HepG2 (cell line): Measurements from ENCODE around the gene CTF1. TPM values are rescaled to one million over a fixed set of nuclear protein-coding genes. Genes with fewer than 3 reads are reported as not detected.

Source experiments
- CBX2 ChIP-seq, 2 experiments: fragments of 200-600 bp in 1 of 2; sonication (generic); formaldehyde crosslinking in 1 of 2; IDR thresholded peaks; 2 replicates each; pipeline versions ENCODE4 v1.7.0 to v1.8.1; 2018 to 2022; ENCODE audit warnings: low read depth in 2 of 2, low read length in 1 of 2, mild to moderate bottlenecking in 1 of 2, missing genetic modification reagents in 1 of 2
- NFAT5 ChIP-seq: sonication (generic); formaldehyde crosslinking; IDR thresholded peaks from 2 replicates; pipeline ENCODE4 v1.4.0; 2020; ENCODE audit warnings: missing genetic modification reagents
- PITX1 ChIP-seq: sonication (generic); formaldehyde crosslinking; IDR thresholded peaks from 2 replicates; pipeline ENCODE4 v1.5.1; 2020; ENCODE audit warnings: mild to moderate bottlenecking, missing genetic modification reagents
- RAD21 ChIP-seq: fragments of 450-650 bp; formaldehyde crosslinking; IDR thresholded peaks from 2 replicates; pipeline ENCODE4 v1.5.0; 2020; ENCODE audit warnings: mild to moderate bottlenecking
- RBM22 ChIP-seq: fragments of 200-400 bp; formaldehyde crosslinking; optimal IDR thresholded peaks from 2 replicates; pipeline ENCODE3; 2017; ENCODE audit warnings: mild to moderate bottlenecking, low read length, moderate library complexity
- RBM39 ChIP-seq: fragments of 200-400 bp; formaldehyde crosslinking; IDR thresholded peaks from one replicate; pipeline ENCODE4 v1.6.1; 2018; ENCODE audit warnings: antibody characterized with exemption, mild to moderate bottlenecking, low read depth, low read length; ENCODE audit not compliant: poor library complexity, severe bottlenecking
- WIZ ChIP-seq: sonication (generic); formaldehyde crosslinking; IDR thresholded peaks from 2 replicates; pipeline ENCODE4 v1.5.1; 2020; ENCODE audit warnings: mild to moderate bottlenecking, missing genetic modification reagents
- ZBTB49 ChIP-seq: sonication (generic); formaldehyde crosslinking; IDR thresholded peaks from 2 replicates; pipeline ENCODE4 v1.4.0; 2020; ENCODE audit warnings: missing genetic modification reagents, borderline replicate concordance
- ZNF546 ChIP-seq: sonication (generic); formaldehyde crosslinking; conservative IDR thresholded peaks from 2 replicates; pipeline ENCODE4 v1.8.1; 2023; ENCODE audit warnings: mild to moderate bottlenecking, missing genetic modification reagents
- ZNF547 ChIP-seq: sonication (generic); formaldehyde crosslinking; IDR thresholded peaks from 2 replicates; pipeline ENCODE4 v1.5.1; 2020; ENCODE audit warnings: mild to moderate bottlenecking, missing genetic modification reagents
- ZNF550 ChIP-seq: sonication (generic); formaldehyde crosslinking; IDR thresholded peaks from 2 replicates; pipeline ENCODE4 v1.4.0; 2020; ENCODE audit warnings: mild to moderate bottlenecking, missing genetic modification reagents, borderline replicate concordance
- ZNF704 ChIP-seq: sonication (generic); formaldehyde crosslinking; IDR thresholded peaks from 2 replicates; pipeline ENCODE4 v1.8.1; 2023; ENCODE audit warnings: mild to moderate bottlenecking, inconsistent platforms, moderate library complexity, missing genetic modification reagents, borderline replicate concordance
- ZNF724P ChIP-seq: sonication (generic); formaldehyde crosslinking; IDR thresholded peaks from 2 replicates; pipeline ENCODE4 v1.8.0; 2022; ENCODE audit warnings: missing genetic modification reagents, borderline replicate concordance
- ZNF878 ChIP-seq: sonication (generic); formaldehyde crosslinking; IDR thresholded peaks from 2 replicates; pipeline ENCODE4 v1.8.1; 2023; ENCODE audit warnings: mild to moderate bottlenecking, missing genetic modification reagents, moderate library complexity
- polyA plus RNA-seq, 8 experiments: library from polyadenylated mRNA; depleted of rRNA in 3 of 8; stranded (reverse) in 7 of 8; unstranded in 1 of 8; fragments of >200 nt; fragmentation: Illumina TruSeq in 4 of 8; extraction: Trizol in 4 of 8; gene quantifications; 2 replicates each; pipeline versions ENCODE4 v1.2.1 to v1.2.3, GENCODE V29; 2011 to 2016; ENCODE audit warnings: low read depth in 4 of 8, missing spikeins in 1 of 8, mixed read lengths in 1 of 8; ENCODE audit not compliant: insufficient read depth in 1 of 8
- total RNA-seq, 5 experiments: library from RNA; depleted of rRNA; stranded (reverse); fragments of >200 nt; fragmentation: Illumina TruSeq; extraction: Trizol; gene quantifications; 2 replicates each; pipeline ENCODE4 v1.2.3, GENCODE V29; 2016; ENCODE audit warnings: low read depth in 1 of 5

Gene CTF1
- total and polyA plus RNA-seq, 2 of the 13 experiments (the other 11 are each of a cell fraction or from before 2014, with no cell fraction given) = 0.13 to 1.8 TPM

GRCh38 chr16:30896889-30897733 lies 697 bp downstream of the CTF1 start (continued):
- TF ChIP-seq NFAT5 (CRISPR knock-in tag) = no peak
- TF ChIP-seq CBX2 (IDR thresholded peaks at IDR 0.05; ENCODE audit: low read depth, low read length) = no peak
- no peak for TF ChIP-seq CBX2 (CRISPR knock-in tag; IDR thresholded peaks at IDR 0.05; ENCODE audit: low read depth)
- TF ChIP-seq ZNF547 (CRISPR knock-in tag) = no peak
- TF ChIP-seq ZNF550 = no peak
- no peak for TF ChIP-seq WIZ (CRISPR knock-in tag)
- no peak for TF ChIP-seq ZNF878 (CRISPR knock-in tag)
- no peak for TF ChIP-seq RAD21
- no peak for TF ChIP-seq ZBTB49 (CRISPR knock-in tag)
- TF ChIP-seq ZNF724P (CRISPR knock-in tag) = no peak
- no peak for TF ChIP-seq RBM22
- 0 out of 2 replicates have a peak, but pooled peaks have one; percentile 35 for TF ChIP-seq ZNF704 (CRISPR knock-in tag)
- TF ChIP-seq RBM39 = no peak
- TF ChIP-seq ZNF546 = no peak
- no peak for TF ChIP-seq PITX1 (CRISPR knock-in tag)
